ENCODE results near the gene MFSD8.
"Not testable (repeated sequence)": the region's sequence is repeated elsewhere in the genome, so short reads cannot be mapped to it uniquely, and the experiment has no call there.

- not testable (repeated sequence) for TF ChIP-seq ZNF548, ZNF24, YY1 (tag by site-specific recombination; IDR thresholded peaks at IDR 0.05)
- TF ChIP-seq, protein P1, sequence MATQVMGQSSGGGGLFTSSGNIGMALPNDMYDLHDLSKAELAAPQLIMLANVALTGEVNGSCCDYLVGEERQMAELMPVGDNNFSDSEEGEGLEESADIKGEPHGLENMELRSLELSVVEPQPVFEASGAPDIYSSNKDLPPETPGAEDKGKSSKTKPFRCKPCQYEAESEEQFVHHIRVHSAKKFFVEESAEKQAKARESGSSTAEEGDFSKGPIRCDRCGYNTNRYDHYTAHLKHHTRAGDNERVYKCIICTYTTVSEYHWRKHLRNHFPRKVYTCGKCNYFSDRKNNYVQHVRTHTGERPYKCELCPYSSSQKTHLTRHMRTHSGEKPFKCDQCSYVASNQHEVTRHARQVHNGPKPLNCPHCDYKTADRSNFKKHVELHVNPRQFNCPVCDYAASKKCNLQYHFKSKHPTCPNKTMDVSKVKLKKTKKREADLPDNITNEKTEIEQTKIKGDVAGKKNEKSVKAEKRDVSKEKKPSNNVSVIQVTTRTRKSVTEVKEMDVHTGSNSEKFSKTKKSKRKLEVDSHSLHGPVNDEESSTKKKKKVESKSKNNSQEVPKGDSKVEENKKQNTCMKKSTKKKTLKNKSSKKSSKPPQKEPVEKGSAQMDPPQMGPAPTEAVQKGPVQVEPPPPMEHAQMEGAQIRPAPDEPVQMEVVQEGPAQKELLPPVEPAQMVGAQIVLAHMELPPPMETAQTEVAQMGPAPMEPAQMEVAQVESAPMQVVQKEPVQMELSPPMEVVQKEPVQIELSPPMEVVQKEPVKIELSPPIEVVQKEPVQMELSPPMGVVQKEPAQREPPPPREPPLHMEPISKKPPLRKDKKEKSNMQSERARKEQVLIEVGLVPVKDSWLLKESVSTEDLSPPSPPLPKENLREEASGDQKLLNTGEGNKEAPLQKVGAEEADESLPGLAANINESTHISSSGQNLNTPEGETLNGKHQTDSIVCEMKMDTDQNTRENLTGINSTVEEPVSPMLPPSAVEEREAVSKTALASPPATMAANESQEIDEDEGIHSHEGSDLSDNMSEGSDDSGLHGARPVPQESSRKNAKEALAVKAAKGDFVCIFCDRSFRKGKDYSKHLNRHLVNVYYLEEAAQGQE (tag by site-specific recombination; IDR thresholded peaks at IDR 0.05) = not testable (repeated sequence)
Observed at GRCh38 chr4:127925720-127926119, 39.3 kb downstream of the MFSD8 start.

Measured in HEK293 (cell line).